ENCODE results near the gene RBBP5. TPM values are rescaled to one million over a fixed set of nuclear protein-coding genes. Genes with fewer than 3 reads are reported as not detected.

RBBP5 gene
- total and polyA plus RNA-seq, 7 donors: 6.8 to 28.9 (median 12.3) TPM

DNA sequence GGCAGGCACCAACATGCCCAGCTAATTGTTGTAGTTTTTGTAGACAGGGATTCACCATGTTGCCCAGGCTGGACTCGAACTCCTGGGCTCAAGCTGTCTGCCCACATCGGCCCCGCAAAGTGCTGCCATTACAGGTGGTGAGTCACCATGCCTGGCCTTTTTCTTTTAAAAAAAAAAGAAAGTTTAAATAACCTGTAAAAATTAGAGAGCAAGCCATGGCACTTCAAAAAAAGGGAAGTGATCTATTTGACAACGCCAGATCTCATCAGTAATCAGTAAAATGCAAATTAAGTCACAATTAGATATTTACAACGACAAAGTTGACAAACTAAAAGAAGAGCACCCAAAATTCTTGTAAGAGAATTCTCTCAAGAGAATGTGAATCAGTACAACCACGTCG lies 2.9 kb upstream of the RBBP5 start:
- DNase-seq (no peak), ATAC-seq (no peak)
- Histone ChIP-seq H3K4me1 (peaks cover 20% of the 10 kb centered on the region), H3K36me3 (ENCODE audit: insufficient read depth in 1 of 2, low read depth in 1 of 2) (no peaks in the 10 kb centered on the region), H3K27me3 (ENCODE audit: insufficient read depth in 3 of 3, low read length in 2 of 3) (no peaks in the 10 kb centered on the region), H3K4me3 (no peak overlapping the region), H3K27ac (no peak overlapping the region), H3K9me3 (no peaks in the 10 kb centered on the region)
- WGBS, 3 donors: 81 to 87% (median 83%) methylated on average over 7 of the region's 7 CpGs
- TF ChIP-seq, protein P1, sequence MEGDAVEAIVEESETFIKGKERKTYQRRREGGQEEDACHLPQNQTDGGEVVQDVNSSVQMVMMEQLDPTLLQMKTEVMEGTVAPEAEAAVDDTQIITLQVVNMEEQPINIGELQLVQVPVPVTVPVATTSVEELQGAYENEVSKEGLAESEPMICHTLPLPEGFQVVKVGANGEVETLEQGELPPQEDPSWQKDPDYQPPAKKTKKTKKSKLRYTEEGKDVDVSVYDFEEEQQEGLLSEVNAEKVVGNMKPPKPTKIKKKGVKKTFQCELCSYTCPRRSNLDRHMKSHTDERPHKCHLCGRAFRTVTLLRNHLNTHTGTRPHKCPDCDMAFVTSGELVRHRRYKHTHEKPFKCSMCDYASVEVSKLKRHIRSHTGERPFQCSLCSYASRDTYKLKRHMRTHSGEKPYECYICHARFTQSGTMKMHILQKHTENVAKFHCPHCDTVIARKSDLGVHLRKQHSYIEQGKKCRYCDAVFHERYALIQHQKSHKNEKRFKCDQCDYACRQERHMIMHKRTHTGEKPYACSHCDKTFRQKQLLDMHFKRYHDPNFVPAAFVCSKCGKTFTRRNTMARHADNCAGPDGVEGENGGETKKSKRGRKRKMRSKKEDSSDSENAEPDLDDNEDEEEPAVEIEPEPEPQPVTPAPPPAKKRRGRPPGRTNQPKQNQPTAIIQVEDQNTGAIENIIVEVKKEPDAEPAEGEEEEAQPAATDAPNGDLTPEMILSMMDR (IDR thresholded peaks at IDR 0.05): no peak
- intact Hi-C loops (cut with DNase I): loop anchor here in 1 of 2 donors (5.0 kb wide), 1 partner anchor 88 kb away; the partner anchor contains the start of gene DSTYK

DNA sequence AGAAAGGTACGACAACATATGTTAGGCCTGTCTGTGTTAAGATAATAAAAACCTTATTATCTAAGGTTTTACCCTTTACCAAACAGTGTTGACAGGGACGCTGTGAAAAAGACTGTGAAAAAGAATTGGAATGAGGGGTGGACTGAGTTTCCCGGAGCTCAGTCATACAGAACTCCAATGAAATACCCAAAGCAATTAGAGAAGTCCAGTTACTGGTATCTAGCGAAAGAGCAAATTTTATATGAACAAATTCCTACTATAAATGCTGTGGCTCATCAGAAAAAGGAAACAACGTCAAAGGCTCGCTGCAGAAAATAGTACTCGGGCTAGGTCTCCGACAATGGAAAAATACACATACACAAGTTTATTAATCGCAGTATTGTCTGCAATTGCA lies 708 bp upstream of the RBBP5 start:
- peaks cover 23% of the 10 kb centered on the region for H3K4me1 ChIP-seq
- 25 to 36% (median 30%) methylated on average over 9 of the region's 9 CpGs for WGBS, 3 donors
- H3K4me3 ChIP-seq: peak overlapping the region; percentile 93
- H3K27me3 ChIP-seq (ENCODE audit: insufficient read depth in 3 of 3, low read length in 2 of 3): no peaks in the 10 kb centered on the region
- no peaks in the 10 kb centered on the region for H3K9me3 ChIP-seq
- ATAC-seq: peak in 2 of 4 donors; percentile 4 to 19
- TF ChIP-seq, protein P1 (IDR thresholded peaks at IDR 0.05): no peak
- no peak for DNase-seq
- intact Hi-C loops (cut with DNase I): loop anchor here in 1 of 2 donors (5.0 kb wide), 1 partner anchor 90 kb away; the partner anchor contains the start of gene DSTYK
- peak overlapping the region; percentile 93 for H3K27ac ChIP-seq
- H3K36me3 ChIP-seq (ENCODE audit: insufficient read depth in 1 of 2, low read depth in 1 of 2): peaks cover 0 to 8% of the 10 kb centered on the region in 2 donors

DNA sequence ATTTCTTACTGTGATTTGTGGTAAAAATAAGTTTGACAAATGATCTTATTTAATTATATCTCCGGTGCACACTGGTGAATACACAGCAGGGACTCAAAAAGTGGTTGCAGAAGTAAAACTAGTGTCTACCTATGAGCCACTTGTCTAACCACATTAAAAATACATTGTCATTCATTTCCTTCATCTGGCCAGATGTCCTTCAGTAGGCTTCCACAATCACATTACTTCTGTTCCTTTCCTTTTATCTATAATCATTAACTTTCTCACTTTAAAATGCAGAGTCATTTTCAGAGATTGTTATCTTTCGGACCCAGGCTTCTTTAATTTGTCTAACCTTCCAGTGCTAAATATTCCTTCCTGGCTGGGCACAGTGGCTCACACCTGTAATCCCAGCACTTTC lies 3.0 kb downstream of the RBBP5 start:
- DNase-seq: no peak
- 88 to 95% (median 88%) methylated on average over 2 of the region's 2 CpGs for WGBS, 3 donors
- intact Hi-C loops (cut with DNase I): no loop called here
- TF ChIP-seq, protein P1 (IDR thresholded peaks at IDR 0.05): no peak
- Histone ChIP-seq H3K9me3 (no peaks in the 10 kb centered on the region), H3K4me1 (peaks cover 23% of the 10 kb centered on the region), H3K4me3 (no peak overlapping the region), H3K36me3 (ENCODE audit: insufficient read depth in 1 of 2, low read depth in 1 of 2) (peaks cover 4 to 45% of the 10 kb centered on the region in 2 donors), H3K27me3 (ENCODE audit: insufficient read depth in 3 of 3, low read length in 2 of 3) (no peaks in the 10 kb centered on the region), H3K27ac (no peak overlapping the region)
- no peak for ATAC-seq

DNA sequence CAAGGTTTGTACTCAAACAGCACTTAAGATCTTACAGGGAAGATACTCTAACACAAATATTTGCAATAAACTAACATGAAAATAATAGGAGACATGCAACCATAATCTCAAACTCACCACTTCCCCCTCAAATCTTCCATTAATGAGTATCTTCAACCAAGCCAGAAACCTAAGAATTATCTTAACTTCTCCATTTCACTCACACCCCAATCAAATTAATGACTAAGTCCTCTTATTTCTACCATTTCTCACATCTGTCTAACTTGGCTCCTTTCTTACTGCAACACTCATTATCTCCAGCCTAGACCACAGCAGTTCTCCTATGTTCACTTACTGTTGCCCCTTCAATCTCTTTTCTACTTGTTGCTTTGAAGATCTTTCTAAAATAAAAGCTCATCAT lies 10.4 kb downstream of the RBBP5 start:
- intact Hi-C loops (cut with DNase I): no loop called here
- Histone ChIP-seq H3K36me3 (ENCODE audit: insufficient read depth in 1 of 2, low read depth in 1 of 2) (peaks cover 6 to 97% of the 10 kb centered on the region in 2 donors), H3K27me3 (ENCODE audit: insufficient read depth in 3 of 3, low read length in 2 of 3) (no peaks in the 10 kb centered on the region), H3K9me3 (no peaks in the 10 kb centered on the region), H3K4me3 (no peak overlapping the region), H3K4me1 (no peaks in the 10 kb centered on the region), H3K27ac (no peak overlapping the region)
- ATAC-seq (no peak), DNase-seq (no peak)
- TF ChIP-seq, protein P1 (IDR thresholded peaks at IDR 0.05): no peak

DNA sequence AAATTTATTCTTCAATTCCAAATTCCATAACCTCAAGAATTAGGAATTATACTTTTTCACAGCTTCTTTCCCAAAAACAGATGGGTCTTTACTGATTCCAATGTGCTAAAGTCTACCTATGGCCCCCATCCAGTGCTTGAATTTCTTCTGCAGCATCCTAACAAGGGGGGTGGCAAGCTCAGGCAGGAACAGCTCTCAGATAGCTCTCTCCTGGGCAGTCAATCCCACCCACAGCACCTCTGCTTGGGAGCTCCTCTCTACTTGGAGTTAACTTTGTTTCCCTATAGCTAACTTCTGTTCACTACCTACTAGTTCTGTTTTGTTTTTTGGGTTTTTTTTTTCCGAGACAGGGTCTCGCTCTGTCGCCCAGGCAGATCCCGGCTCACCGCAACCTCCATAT lies 12.1 kb downstream of the RBBP5 start:
- Histone ChIP-seq H3K4me3 (no peak overlapping the region), H3K4me1 (no peaks in the 10 kb centered on the region), H3K27ac (no peak overlapping the region), H3K9me3 (no peaks in the 10 kb centered on the region), H3K27me3 (ENCODE audit: insufficient read depth in 3 of 3, low read length in 2 of 3) (no peaks in the 10 kb centered on the region), H3K36me3 (ENCODE audit: insufficient read depth in 1 of 2, low read depth in 1 of 2) (peaks cover 14 to 97% of the 10 kb centered on the region in 2 donors)
- DNase-seq (no peak), ATAC-seq (no peak)
- TF ChIP-seq, protein P1 (IDR thresholded peaks at IDR 0.05): no peak
- WGBS, 3 donors: 80 to 97% (median 90%) methylated on average over 5 of the region's 5 CpGs
- intact Hi-C loops (cut with DNase I): no loop called here

Data from psoas muscle (tissue), 8 donors.